NCI-H2171 treated with DMSO at 0.1 percent for 48 hours (cell line): ENCODE results near the gene PRKCA.

Experiments used
- DNase-seq: peaks from one replicate; lab custom pipeline; 2025; lab: John Stamatoyannopoulos, UW

PRKCA gene

GRCh38 chr17:66810951-66811682 lies 508.7 kb downstream of the PRKCA start:
- no peak for DNase-seq

- DNase-seq, result no peak
These were observed 509.3 kb downstream of the PRKCA start for GRCh38 chr17:66811683-66812054.

DNA sequence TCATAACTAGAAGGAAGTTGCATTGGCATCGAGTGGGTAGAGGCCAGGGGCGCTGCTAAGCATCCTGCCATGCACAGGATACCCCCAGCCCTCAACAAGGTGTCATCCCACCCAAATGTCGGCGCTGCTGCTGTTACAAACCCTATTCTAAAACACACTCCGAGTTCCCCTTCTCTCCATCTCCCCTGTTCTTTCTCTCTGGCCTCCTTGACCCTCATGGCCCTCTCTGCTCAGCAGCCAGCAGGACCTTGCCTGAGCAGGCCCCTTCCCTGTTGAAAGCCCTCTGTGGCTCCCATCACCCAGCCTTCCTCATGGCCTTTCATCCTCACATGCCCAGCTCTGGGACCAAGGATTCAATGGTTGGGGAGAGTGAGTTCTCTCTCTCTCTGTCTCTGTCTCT lies 510.2 kb downstream of the PRKCA start:
- no peak for DNase-seq

DNA sequence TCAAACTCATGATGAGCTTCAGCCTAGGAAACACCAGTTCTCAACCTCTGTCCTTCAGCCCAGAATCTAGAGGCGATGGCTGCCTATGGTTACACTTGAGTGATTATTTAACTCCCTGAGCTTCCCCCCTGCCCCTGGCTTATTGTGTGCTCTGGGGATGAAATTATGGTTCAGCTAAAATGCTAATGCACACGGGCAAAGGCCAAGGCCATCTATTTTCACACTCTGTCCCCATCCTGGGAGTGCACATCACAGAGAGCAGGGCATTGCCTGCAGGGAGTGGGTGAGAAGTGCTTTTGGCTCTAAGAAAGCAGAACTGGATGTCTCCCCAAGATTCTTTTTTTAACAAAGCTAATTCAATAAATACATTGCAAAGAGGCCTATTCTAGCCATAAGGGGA lies 510.9 kb downstream of the PRKCA start:
- DNase-seq, result no peak

GRCh38 chr17:66814026-66814425 lies 511.6 kb downstream of the PRKCA start:
- no peak for DNase-seq

- no peak for DNase-seq
These were observed 512.2 kb downstream of the PRKCA start for GRCh38 chr17:66814570-66814969.

- DNase-seq, result no peak
These were observed 515.3 kb downstream of the PRKCA start for GRCh38 chr17:66817750-66818149.

DNA sequence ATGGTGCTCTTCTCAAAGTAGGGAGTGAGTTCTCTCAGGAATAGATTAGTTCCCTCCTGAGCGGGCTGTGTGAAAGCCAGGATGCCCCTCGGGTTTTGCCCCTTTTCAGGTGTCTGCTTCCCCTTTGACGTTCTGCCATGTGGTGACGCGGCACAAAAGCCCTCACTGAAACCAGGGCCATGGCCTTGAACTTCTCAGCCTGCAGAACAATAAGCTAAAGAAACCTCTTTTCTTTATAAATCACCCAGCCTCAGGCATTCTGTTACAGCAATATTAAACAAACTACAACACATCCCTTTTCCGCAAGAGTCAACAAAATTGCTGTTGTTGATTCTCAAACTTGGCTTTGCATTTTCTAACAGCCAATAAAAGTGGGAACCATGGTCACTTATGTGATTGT lies 517.1 kb downstream of the PRKCA start:
- no peak for DNase-seq

- no peak for DNase-seq
These were observed 519.6 kb downstream of the PRKCA start for GRCh38 chr17:66822009-66822408.

GRCh38 chr17:66826856-66827255 lies 524.4 kb downstream of the PRKCA start:
- DNase-seq, result no peak

- DNase-seq, result peak; percentile 78
These were observed 527.0 kb downstream of the PRKCA start for GRCh38 chr17:66829386-66829864.

DNA sequence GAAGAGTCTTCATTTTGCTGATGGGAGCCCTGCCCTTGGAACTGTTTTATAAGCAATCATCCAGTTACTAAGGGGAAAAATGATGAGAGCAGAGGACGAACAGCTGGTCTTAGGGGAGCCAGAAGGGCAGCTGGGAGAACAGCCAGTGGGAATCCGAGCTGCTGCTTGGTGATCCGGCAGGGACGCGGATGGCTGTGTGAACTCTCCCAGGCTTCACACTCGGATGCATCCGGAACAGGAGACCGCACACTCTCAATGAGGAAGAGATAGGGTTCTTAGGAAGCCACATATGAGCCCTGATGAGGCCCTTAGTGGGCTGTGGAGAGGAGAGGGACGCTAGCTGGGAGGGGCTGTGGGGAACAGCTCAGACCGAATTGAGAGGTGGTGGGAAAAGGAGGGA lies 527.5 kb downstream of the PRKCA start:
- DNase-seq, result peak; percentile 95

GRCh38 chr17:66830451-66830850 lies 528.0 kb downstream of the PRKCA start:
- peak; percentile 68 for DNase-seq

DNA sequence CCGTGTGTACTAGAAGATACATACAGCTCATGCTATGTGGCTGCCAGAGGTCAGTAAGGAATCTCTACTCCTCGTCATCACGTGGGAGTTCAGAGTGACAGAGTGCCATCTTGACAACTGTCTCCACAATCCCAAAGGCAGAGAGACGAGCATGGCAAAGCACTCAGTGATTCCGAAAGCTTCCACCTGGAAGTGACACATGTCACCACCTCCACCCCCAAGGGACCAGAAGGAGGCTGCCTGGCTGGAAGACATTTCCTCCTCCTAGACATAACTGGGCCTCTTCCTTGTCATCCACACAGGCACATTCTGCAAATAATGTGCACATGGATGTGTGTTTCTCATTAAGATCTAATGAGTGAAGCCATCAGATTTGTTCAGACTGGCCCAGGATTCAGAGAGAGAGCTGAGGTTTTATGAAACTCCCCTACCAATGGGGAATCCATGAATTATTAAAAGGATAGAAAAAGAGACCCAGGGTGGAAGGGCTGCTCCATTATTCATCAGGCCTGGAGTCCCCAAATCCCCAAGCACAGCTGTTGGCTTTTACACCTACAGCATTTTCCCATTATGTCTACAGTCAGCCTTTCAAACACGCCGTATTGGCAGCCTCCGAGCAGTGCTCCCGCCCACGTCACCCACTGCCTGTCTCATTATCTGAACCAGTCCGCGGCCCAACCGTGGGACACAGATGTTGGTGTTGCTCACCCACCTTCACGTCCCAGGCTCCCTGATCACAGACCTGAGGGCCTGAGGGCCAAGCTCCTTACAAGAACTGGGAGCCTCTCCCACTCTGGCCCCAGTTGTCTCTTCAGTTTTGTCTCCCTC lies 529.2 kb downstream of the PRKCA start:
- peak; percentile 57 for DNase-seq

DNA sequence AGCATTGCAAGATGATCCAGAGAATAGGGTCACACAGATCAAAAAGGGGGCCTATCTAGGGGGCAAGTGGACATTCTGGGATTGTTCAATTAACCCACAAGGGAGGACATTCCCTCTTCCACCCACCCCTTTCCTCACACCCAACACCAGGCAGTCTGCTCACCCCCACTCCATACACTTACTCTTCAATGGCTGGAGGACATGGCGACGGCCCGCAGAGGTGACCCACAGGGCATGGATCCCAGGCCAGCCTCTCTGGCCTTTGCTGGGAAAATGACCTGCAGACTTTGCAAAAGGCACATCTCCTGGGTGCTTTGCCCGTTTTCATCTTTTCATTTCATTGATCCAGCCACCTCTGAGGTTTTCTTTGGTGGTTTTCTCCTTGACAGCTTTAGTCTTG lies 530.8 kb downstream of the PRKCA start:
- no peak for DNase-seq

DNA sequence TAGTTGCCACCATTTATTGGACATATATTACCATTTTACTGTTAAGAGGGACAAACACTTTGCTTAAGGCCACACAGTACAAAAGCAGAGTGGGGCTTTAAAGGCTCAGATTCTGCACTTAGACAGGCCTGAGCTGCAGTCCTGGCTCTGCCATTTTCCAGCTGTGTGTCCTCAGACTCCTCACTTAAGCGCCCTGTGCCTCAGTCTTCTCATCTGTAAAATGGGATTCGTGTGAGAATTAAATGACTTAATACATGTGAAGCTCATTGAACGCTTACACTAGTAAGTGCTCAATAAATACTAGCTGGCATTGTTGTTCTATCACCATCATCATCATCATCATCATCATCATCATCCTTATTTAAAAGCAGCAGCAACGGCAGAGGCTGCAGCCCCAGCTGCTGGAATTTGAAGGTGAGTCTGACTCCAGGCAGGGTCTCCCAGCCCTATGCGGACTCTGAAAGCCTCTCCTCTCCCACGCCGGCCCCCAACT lies 532.1 kb downstream of the PRKCA start:
- no peak for DNase-seq

DNA sequence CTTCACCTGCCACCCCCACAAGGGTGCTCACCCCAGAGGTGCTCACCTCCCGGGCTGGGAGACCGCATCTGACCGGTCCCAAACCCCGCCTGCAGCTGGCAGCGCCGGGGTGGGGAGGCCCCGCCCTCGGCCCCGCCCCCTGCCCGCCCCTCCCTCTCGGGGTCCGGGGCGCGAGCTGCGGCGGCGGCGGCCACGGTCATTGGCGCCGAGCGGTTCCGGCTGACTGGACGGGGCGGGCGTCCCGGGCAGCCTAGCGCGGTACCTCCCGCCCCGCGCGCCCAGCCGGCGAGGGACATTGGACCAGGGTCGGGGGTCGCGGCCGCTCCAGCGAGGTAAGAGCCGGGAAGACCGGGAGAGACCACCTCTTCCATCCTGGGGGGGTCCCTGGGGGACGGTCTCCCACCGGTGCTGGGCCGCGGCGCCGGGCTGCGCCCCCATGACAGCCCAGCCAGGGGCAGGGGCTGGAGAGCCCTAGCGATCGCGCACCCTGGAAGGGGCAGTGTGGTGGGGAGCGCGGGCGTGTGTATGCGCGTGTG lies 532.6 kb downstream of the PRKCA start, which contains the start of gene CACNG5:
CACNG5 (plus strand) TSS at position 199 of the 536 bp plus-strand sequence. CDS start 42,216 bp downstream, outside the sequence.
- no peak for DNase-seq

DNA sequence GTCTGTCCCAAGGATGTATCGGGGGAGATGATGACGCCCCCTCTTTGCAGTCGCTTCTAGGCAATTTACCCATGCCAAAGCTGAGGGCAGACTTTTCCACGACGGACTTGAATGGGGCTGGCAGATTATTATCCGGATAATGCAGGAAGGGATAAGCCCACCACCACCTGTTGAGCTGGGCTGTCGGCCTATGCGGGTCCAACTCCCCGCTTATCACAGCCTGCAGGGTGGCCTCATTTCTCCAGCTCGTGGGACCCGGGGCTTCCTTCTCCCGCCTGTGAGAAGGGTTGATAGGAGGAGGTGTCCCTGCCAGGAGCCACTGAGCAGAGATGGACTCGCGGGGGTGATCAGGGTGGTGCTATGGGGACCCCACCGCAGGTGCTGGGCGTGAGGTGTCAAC lies 533.1 kb downstream of the PRKCA start:
- DNase-seq, result no peak

DNA sequence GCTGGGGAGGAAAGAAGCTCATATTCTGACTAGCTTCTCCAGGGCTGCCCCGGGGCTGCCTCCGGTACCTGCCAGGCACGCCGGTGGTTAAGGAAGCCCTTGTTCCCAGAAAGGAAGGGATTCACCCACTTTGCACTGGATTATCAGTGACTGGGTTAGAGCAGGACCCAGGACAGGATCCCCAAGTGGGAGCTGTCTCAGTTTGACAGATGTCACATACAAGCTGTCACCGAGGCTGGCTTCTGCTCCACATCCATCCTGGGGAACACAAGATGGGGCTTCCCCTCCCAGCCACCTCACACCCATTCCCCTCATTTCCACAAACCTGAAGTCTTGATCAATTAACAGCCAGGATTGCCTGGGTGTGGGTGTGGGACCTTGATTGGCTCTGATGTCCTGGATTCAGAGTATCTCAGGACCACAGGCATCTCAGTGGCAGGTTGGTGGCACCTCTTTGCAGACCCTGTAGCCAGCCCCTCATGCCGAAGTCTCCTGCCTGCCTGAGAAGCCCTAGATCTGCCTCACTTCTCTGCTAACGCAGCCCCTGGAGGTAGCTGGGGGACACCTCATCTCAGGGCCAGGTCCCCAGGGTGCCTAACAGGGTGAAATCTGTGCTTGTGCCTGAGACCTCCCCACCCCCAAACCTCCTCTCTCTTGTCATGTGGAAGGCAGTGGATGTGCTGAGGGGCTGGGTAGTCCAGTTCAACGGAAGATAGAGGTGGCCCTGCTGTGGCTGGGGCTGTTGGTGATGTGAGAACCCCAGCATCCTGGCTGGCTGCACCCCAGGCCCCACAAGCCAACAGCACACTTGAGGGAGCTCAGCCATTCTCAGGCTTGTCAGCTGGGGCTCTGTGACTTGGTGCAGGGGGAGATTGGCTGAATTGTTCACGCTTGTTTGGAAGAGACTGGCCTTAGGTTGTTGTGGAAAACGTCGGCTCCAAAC lies 533.9 kb downstream of the PRKCA start:
- peak; percentile 14 for DNase-seq

DNA sequence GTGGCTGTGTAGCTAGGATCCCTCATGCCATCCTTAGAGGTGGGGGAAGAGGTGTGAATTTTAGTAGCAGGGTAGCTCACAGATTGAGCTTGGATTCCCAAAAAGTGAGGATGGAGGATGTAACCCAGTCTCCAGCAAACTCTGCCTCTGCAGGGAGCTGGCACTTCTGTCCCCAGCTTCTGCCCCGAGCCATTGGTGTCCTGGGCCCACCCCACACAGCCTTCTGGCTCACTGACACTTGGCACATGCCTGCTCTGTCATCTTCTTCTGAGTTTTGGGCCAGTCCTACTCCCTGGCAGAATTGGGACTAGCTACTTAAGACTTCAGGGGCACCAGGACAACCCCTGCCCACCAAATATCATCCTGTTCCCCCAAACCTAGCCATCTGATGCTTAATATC lies 534.8 kb downstream of the PRKCA start:
- no peak for DNase-seq

- DNase-seq, result no peak
These were observed 535.7 kb downstream of the PRKCA start for GRCh38 chr17:66837885-66838665.
